Neural progenitor cell (in vitro differentiated cells): ENCODE data around the gene KIRREL3. TPM values are rescaled to one million over a fixed set of nuclear protein-coding genes. Genes with fewer than 3 reads are reported as not detected.
A peak's percentile ranks its signal among the peaks of the same experiment; 100 is the strongest.

Experiments used
- DNase-seq: peaks from one replicate; pipeline ENCODE4 v3.0.0-alpha.2; 2016; ENCODE audit warnings: low spot score
- H2AFZ ChIP-seq: fragments of 200-600 bp; sonication (generic); replicated peaks from 2 replicates; pipeline ENCODE4 v1.6.1; 2016; ENCODE audit warnings: antibody characterized with exemption
- H3F3A ChIP-seq: fragments of 200-600 bp; sonication (generic); 2 replicates; pipeline ENCODE4 v1.6.1; 2016; ENCODE audit warnings: antibody characterized with exemption, low read depth
- H3K27ac ChIP-seq: fragments of 200-600 bp; sonication (generic); 2 replicates; pipeline ENCODE4 v1.5.1; 2016; ENCODE audit warnings: mild to moderate bottlenecking
- H3K27me3 ChIP-seq: fragments of 200-600 bp; sonication (generic); 2 replicates; pipeline ENCODE4 v1.6.1; 2016; ENCODE audit warnings: mild to moderate bottlenecking, moderate library complexity
- H3K36me3 ChIP-seq: fragments of 200-600 bp; sonication (generic); 2 replicates; pipeline ENCODE4 v1.5.1; 2016
- H3K4me1 ChIP-seq: fragments of 200-600 bp; sonication (generic); 2 replicates; pipeline ENCODE4 v1.6.1; 2016; ENCODE audit warnings: mixed run types
- H3K4me2 ChIP-seq: fragments of 200-600 bp; sonication (generic); 2 replicates; pipeline ENCODE4 v1.6.1; 2016
- H3K4me3 ChIP-seq: fragments of 200-600 bp; sonication (generic); 2 replicates; pipeline ENCODE4 v1.5.1; 2016
- H3K79me2 ChIP-seq: fragments of 200-600 bp; sonication (generic); 2 replicates; pipeline ENCODE4 v1.6.1; 2016; ENCODE audit warnings: low read depth
- H3K9ac ChIP-seq: fragments of 200-600 bp; sonication (generic); 2 replicates; pipeline ENCODE4 v1.6.1; 2016
- H3K9me3 ChIP-seq: fragments of 200-600 bp; sonication (generic); 2 replicates; pipeline ENCODE4 v1.5.1; 2016; ENCODE audit warnings: low read depth
- H4K20me1 ChIP-seq: fragments of 200-600 bp; sonication (generic); 2 replicates; pipeline ENCODE4 v1.6.1; 2016; ENCODE audit warnings: low read depth
- H3K27ac Mint-ChIP-seq: 3 replicates; pipeline ENCODE4 v1.8.0; 2021; ENCODE audit warnings: mixed read lengths
- H3K27me3 Mint-ChIP-seq: 2 replicates; pipeline ENCODE4 v1.8.0; 2022; ENCODE audit warnings: low read depth, mild to moderate bottlenecking, inconsistent platforms, moderate library complexity, mixed read lengths; ENCODE audit not compliant: insufficient read depth
- H3K36me3 Mint-ChIP-seq: 3 replicates; pipeline ENCODE4 v1.8.0; 2021; ENCODE audit warnings: mixed read lengths
- H3K4me1 Mint-ChIP-seq: 3 replicates; pipeline ENCODE4 v1.8.0; 2021; ENCODE audit warnings: mixed read lengths
- H3K4me3 Mint-ChIP-seq: 3 replicates; pipeline ENCODE4 v1.8.0; 2021; ENCODE audit warnings: mild to moderate bottlenecking, moderate library complexity, mixed read lengths
- H3K9me3 Mint-ChIP-seq: 3 replicates; pipeline ENCODE4 v1.8.0; 2020; ENCODE audit warnings: mixed read lengths
- CTCF ChIP-seq: fragments of 200-600 bp; sonication (generic); IDR thresholded peaks from 2 replicates; pipeline ENCODE4 v1.5.1; 2017; ENCODE audit warnings: antibody characterized with exemption, mild to moderate bottlenecking
- EZH2 ChIP-seq: fragments of 200-600 bp; sonication (generic); IDR thresholded peaks from 2 replicates; pipeline ENCODE4 v1.6.1; 2017; ENCODE audit warnings: antibody characterized with exemption, mild to moderate bottlenecking, moderate library complexity
- EZH2phosphoT487 ChIP-seq: fragments of 200-600 bp; sonication (generic); IDR thresholded peaks from 2 replicates; pipeline ENCODE4 v1.6.1; 2017; ENCODE audit warnings: antibody characterized with exemption
- total RNA-seq: library from RNA; depleted of rRNA; stranded (reverse); fragments of >200 nt; gene quantifications from 2 replicates; pipeline ENCODE4 v1.2.3, GENCODE V29; 2015; ENCODE audit warnings: low replicate concordance

The KIRREL3 gene
- total RNA-seq, 1 donor from 2014 or later: 1.1 TPM

- peaks cover 54% of the 10 kb centered on the region for H3K4me1 Mint-ChIP-seq
- TF ChIP-seq CTCF: no peak
- TF ChIP-seq EZH2: no peak
- no peak for TF ChIP-seq EZH2phosphoT487
Measured at GRCh38 chr11:126592496-126593410, 407.8 kb downstream of the KIRREL3 start.

DNA sequence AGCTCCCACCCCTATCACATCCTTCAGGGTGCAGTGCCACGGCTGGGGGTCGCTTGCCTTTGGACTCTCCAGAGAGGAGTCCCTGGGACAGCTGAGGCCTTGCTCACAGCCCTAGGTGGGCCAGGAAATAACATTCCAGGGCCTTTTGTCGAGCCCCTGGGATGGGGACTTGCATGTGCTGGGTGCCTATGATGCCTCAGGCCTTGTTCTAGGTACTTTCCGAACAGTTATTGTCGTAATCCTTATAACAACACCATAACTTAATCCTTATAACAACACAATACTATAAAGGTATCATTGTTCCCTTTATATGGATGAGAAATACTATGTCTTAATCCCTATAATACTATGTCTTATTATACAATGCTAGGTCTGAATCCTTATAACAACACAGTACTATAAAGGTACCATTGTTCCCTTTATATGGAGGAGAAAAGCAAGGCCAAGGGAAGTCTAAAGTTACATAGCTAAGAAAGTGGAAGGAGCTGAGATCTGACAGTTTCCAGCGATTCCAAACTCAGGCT, 408.5 kb downstream of the KIRREL3 start:
- Histone ChIP-seq H3K36me3 (no peaks in the 10 kb centered on the region), H3K9me3 (no peaks in the 10 kb centered on the region), H2AFZ (no peak overlapping the region), H3K4me2 (peak overlapping the region; percentile 54), H3F3A (peaks cover 3% of the 10 kb centered on the region), H3K79me2 (no peaks in the 10 kb centered on the region), H3K27me3 (no peaks in the 10 kb centered on the region), H3K27ac (no peak overlapping the region), H3K4me3 (no peak overlapping the region), H4K20me1 (no peaks in the 10 kb centered on the region), H3K9ac (no peak overlapping the region), H3K4me1 (peaks cover 55% of the 10 kb centered on the region)
- H3K27ac Mint-ChIP-seq: peak overlapping the region; percentile 19
- peaks cover 9% of the 10 kb centered on the region for H3K27me3 Mint-ChIP-seq
- no peaks in the 10 kb centered on the region for H3K36me3 Mint-ChIP-seq
- H3K4me3 Mint-ChIP-seq: no peak overlapping the region
- no peak for DNase-seq
- peaks cover 54% of the 10 kb centered on the region for H3K4me1 Mint-ChIP-seq
- H3K9me3 Mint-ChIP-seq: no peaks in the 10 kb centered on the region
- TF ChIP-seq EZH2phosphoT487 (no peak), EZH2 (no peak)

More at GRCh38 chr11:126592496-126593410, 407.8 kb downstream of the KIRREL3 start:
- Mint-ChIP-seq H3K4me3 (no peak overlapping the region), H3K27ac (peak overlapping the region; percentile 19), H3K27me3 (peaks cover 9% of the 10 kb centered on the region), H3K9me3 (no peaks in the 10 kb centered on the region), H3K36me3 (no peaks in the 10 kb centered on the region)
- peak; percentile 72 for DNase-seq
- Histone ChIP-seq H4K20me1 (no peaks in the 10 kb centered on the region), H2AFZ (peak overlapping the region; percentile 63), H3K27me3 (no peaks in the 10 kb centered on the region), H3K27ac (no peak overlapping the region), H3K9me3 (no peaks in the 10 kb centered on the region), H3K36me3 (no peaks in the 10 kb centered on the region), H3K9ac (no peak overlapping the region), H3K4me1 (peaks cover 57% of the 10 kb centered on the region), H3K79me2 (no peaks in the 10 kb centered on the region), H3F3A (peaks cover 3% of the 10 kb centered on the region), H3K4me2 (peak overlapping the region; percentile 54), H3K4me3 (no peak overlapping the region)

DNA sequence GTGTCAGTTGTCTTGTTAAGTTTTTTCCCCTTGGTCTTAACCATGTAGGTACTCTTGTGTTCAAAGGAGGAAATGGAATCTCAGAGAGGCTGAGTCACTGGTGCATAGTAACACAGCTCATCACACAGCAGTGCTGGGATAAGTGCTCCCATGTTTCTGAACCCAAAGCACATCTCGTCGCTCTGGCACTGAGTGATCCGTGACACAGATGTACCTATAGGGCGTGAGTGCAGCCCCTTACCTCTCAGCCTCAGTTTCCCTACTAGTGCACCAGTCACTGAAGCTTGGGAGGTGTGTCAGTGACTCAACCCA, 411.1 kb downstream of the KIRREL3 start:
- Mint-ChIP-seq H3K27ac (no peak overlapping the region), H3K9me3 (no peaks in the 10 kb centered on the region), H3K4me3 (no peak overlapping the region), H3K36me3 (no peaks in the 10 kb centered on the region), H3K4me1 (peaks cover 49% of the 10 kb centered on the region), H3K27me3 (peaks cover 5% of the 10 kb centered on the region)
- no peaks in the 10 kb centered on the region for H3K36me3 ChIP-seq
- no peak overlapping the region for H3K4me2 ChIP-seq
- H3K27ac ChIP-seq: no peak overlapping the region
- no peak overlapping the region for H2AFZ ChIP-seq
- no peaks in the 10 kb centered on the region for H3K9me3 ChIP-seq
- no peak for DNase-seq
- peaks cover 19% of the 10 kb centered on the region for H3F3A ChIP-seq
- no peaks in the 10 kb centered on the region for H3K27me3 ChIP-seq
- H4K20me1 ChIP-seq: no peaks in the 10 kb centered on the region
- H3K9ac ChIP-seq: no peak overlapping the region
- peaks cover 57% of the 10 kb centered on the region for H3K4me1 ChIP-seq
- H3K79me2 ChIP-seq: no peaks in the 10 kb centered on the region
- TF ChIP-seq EZH2phosphoT487 (no peak), EZH2 (no peak), CTCF (no peak)
- no peak overlapping the region for H3K4me3 ChIP-seq
